ENCODE measurements around the gene AHCY. TPM values are rescaled to one million over a fixed set of nuclear protein-coding genes. Genes with fewer than 3 reads are reported as not detected.

Gene AHCY
- total RNA-seq, 2 donors from 2014 or later = 271 to 350 TPM

GRCh38 chr20:34249291-34249690 is 53.9 kb downstream of the AHCY start:
- Histone ChIP-seq H3K27me3 (ENCODE audit: control insufficient read depth, insufficient read depth, low read length, poor library complexity, severe bottlenecking) (no peaks in the 10 kb centered on the region), H3K4me1 (ENCODE audit: control insufficient read depth, insufficient read depth, low read length) (no peaks in the 10 kb centered on the region), H3K9me3 (ENCODE audit: control insufficient read depth, low read length) (no peaks in the 10 kb centered on the region), H3K27ac (ENCODE audit: low read depth, low read length) (no peak overlapping the region), H3K9ac (ENCODE audit: extremely low read depth, low read length, poor library complexity, severe bottlenecking) (no peak overlapping the region), H3K4me3 (ENCODE audit: low read length) (no peak overlapping the region), H3K36me3 (ENCODE audit: control insufficient read depth, insufficient read depth, low read length) (no peaks in the 10 kb centered on the region)
- peaks cover 2% of the 10 kb centered on the region for H3K36me3 Mint-ChIP-seq (ENCODE audit: low read depth)
- DNase-seq = no peak
- no peak overlapping the region for H3K4me3 Mint-ChIP-seq
- 92 to 95% methylated on average over 2 to 6 of the region's 6 CpGs for WGBS, 2 experiments (ENCODE audit: insufficient coverage in 1 of 2, insufficient read length in 1 of 2)
- no peak overlapping the region for H3K27ac Mint-ChIP-seq
- H3K9me3 Mint-ChIP-seq = peaks cover 6% of the 10 kb centered on the region
- TF ChIP-seq, protein P1, sequence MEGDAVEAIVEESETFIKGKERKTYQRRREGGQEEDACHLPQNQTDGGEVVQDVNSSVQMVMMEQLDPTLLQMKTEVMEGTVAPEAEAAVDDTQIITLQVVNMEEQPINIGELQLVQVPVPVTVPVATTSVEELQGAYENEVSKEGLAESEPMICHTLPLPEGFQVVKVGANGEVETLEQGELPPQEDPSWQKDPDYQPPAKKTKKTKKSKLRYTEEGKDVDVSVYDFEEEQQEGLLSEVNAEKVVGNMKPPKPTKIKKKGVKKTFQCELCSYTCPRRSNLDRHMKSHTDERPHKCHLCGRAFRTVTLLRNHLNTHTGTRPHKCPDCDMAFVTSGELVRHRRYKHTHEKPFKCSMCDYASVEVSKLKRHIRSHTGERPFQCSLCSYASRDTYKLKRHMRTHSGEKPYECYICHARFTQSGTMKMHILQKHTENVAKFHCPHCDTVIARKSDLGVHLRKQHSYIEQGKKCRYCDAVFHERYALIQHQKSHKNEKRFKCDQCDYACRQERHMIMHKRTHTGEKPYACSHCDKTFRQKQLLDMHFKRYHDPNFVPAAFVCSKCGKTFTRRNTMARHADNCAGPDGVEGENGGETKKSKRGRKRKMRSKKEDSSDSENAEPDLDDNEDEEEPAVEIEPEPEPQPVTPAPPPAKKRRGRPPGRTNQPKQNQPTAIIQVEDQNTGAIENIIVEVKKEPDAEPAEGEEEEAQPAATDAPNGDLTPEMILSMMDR (conservative IDR thresholded peaks at IDR 0.05) = no peak
- H3K4me1 Mint-ChIP-seq = peaks cover 13% of the 10 kb centered on the region
- H3K27me3 Mint-ChIP-seq (ENCODE audit: insufficient read depth) = no peaks in the 10 kb centered on the region

GRCh38 chr20:34246126-34246626 is 57.0 kb downstream of the AHCY start:
- no peak overlapping the region for H3K9ac ChIP-seq (ENCODE audit: extremely low read depth, low read length, poor library complexity, severe bottlenecking)
- peaks cover 8% of the 10 kb centered on the region for H3K4me1 Mint-ChIP-seq
- H3K27me3 Mint-ChIP-seq (ENCODE audit: insufficient read depth) = no peaks in the 10 kb centered on the region
- H3K4me3 Mint-ChIP-seq = no peak overlapping the region
- H3K27ac ChIP-seq (ENCODE audit: low read depth, low read length) = no peak overlapping the region
- H3K9me3 ChIP-seq (ENCODE audit: control insufficient read depth, low read length) = no peaks in the 10 kb centered on the region
- TF ChIP-seq, protein P1 (conservative IDR thresholded peaks at IDR 0.05) = no peak
- H3K9me3 Mint-ChIP-seq = no peaks in the 10 kb centered on the region
- DNase-seq = no peak
- 80 to 96% methylated on average over 1 to 2 of the region's 2 CpGs for WGBS, 2 experiments (ENCODE audit: insufficient coverage in 1 of 2, insufficient read length in 1 of 2)
- H3K4me1 ChIP-seq (ENCODE audit: control insufficient read depth, insufficient read depth, low read length) = no peaks in the 10 kb centered on the region
- H3K27ac Mint-ChIP-seq = no peak overlapping the region
- H3K27me3 ChIP-seq (ENCODE audit: control insufficient read depth, insufficient read depth, low read length, poor library complexity, severe bottlenecking) = no peaks in the 10 kb centered on the region
- H3K36me3 Mint-ChIP-seq (ENCODE audit: low read depth) = no peaks in the 10 kb centered on the region
- H3K4me3 ChIP-seq (ENCODE audit: low read length) = no peak overlapping the region
- no peaks in the 10 kb centered on the region for H3K36me3 ChIP-seq (ENCODE audit: control insufficient read depth, insufficient read depth, low read length)

DNA sequence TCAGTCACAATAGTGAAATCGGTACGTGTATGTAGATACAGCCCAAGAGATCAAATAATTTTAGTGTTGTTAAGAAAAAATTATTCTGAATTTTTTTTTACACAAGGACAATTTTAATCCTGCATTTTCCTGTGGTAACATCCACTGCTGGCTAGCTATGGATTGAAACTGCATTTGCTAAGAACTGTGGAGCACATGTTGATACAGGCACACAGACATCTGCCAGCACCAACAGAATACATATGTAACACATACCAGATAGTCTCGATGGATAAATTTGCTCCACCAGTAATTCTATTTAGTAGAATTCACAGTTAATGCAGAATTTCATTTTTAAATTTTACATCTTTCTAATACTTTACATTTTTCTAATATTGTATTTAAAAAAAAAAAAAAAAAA is 59.8 kb downstream of the AHCY start:
- Histone ChIP-seq H3K27me3 (ENCODE audit: control insufficient read depth, insufficient read depth, low read length, poor library complexity, severe bottlenecking) (no peaks in the 10 kb centered on the region), H3K9ac (ENCODE audit: extremely low read depth, low read length, poor library complexity, severe bottlenecking) (no peak overlapping the region), H3K4me1 (ENCODE audit: control insufficient read depth, insufficient read depth, low read length) (no peaks in the 10 kb centered on the region), H3K4me3 (ENCODE audit: low read length) (no peak overlapping the region), H3K36me3 (ENCODE audit: control insufficient read depth, insufficient read depth, low read length) (no peaks in the 10 kb centered on the region), H3K27ac (ENCODE audit: low read depth, low read length) (no peak overlapping the region), H3K9me3 (ENCODE audit: control insufficient read depth, low read length) (peaks cover 4% of the 10 kb centered on the region)
- H3K4me3 Mint-ChIP-seq = no peak overlapping the region
- TF ChIP-seq, protein P1 (conservative IDR thresholded peaks at IDR 0.05) = no peak
- peaks cover 9% of the 10 kb centered on the region for H3K27me3 Mint-ChIP-seq (ENCODE audit: insufficient read depth)
- H3K27ac Mint-ChIP-seq = no peak overlapping the region
- H3K36me3 Mint-ChIP-seq (ENCODE audit: low read depth) = no peaks in the 10 kb centered on the region
- H3K9me3 Mint-ChIP-seq = peaks cover 3% of the 10 kb centered on the region
- 92% methylated on average over 3 of the region's 3 CpGs; no CpG with 5 or more reads in 1 of the 2 experiments for WGBS, 2 experiments (ENCODE audit: insufficient coverage in 1 of 2, insufficient read length in 1 of 2)
- H3K4me1 Mint-ChIP-seq = peaks cover 4% of the 10 kb centered on the region
- DNase-seq = no peak

All from endodermal cell (in vitro differentiated cells).